Activated naive CD4-positive, alpha-beta T cell treated with anti-CD3 and anti-CD28 coated beads, Interleukin-2, amount 50 U/mL, for 24 hours (primary cell): Measurements from ENCODE around the gene NR2E1.

Experiments
- H3K27ac Mint-ChIP-seq: one replicate; pipeline ENCODE4 v1.8.0; 2021; ENCODE audit warnings: mild to moderate bottlenecking, mixed read lengths
- H3K27me3 Mint-ChIP-seq: one replicate; pipeline ENCODE4 v1.8.0; 2021; ENCODE audit warnings: mixed read lengths
- H3K36me3 Mint-ChIP-seq: one replicate; pipeline ENCODE4 v1.8.0; 2021; ENCODE audit warnings: mixed read lengths
- H3K4me1 Mint-ChIP-seq: one replicate; pipeline ENCODE4 v1.8.0; 2021; ENCODE audit warnings: mixed read lengths
- H3K4me3 Mint-ChIP-seq: one replicate; pipeline ENCODE4 v1.8.0; 2021; ENCODE audit warnings: mild to moderate bottlenecking, mixed read lengths
- H3K9me3 Mint-ChIP-seq: one replicate; pipeline ENCODE4 v1.8.0; 2021; ENCODE audit warnings: mixed read lengths

Gene NR2E1

DNA sequence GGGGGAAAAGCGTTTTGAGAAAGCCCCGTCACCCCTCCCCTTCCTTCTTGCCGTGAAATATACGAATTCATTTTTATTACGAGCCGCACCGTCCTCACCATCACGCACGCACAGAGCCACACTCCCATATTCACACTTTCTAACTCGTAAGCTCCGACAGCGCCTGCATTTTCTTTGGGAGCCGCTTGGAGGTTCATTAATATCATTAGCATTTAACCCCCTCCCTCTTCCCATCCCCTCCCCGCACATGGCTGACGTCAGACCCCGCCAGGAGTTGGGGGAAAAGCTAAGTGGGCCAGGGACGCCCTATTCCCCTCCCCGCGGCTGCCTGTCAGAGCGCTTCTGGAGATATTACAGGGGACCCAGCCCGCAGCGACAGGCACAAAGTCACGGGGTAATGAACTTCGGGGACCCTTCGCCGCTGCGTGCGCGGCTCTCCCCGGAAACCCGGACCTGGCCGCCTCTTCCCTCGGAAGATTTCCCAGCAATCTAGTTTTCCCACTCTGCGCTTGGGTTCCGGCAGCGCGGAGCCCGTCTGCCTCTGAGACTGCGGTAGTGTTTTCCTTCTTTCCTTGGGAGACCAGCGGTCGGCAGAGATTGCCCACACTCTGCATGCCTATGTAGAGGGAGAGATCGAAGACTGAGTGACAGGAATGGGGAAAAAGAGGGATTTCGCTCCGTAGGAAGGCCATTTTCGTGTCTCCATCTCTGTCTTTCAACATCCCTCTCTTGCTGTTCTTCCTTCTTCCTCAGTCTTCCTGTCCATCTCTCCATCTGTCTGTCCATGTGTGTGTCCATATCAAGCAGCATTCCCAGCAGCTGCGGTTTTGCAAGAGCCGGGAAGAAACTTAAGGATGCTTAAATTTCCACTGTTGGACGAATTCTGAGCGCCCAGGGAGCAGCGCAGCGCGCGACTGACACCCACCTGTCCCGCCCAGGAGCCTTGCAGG is at the start of gene NR2E1:
NR2E1 (plus strand) TSS at position 309 of the 950 bp plus-strand sequence. CDS start 744 bp downstream, outside the sequence.
- Mint-ChIP-seq H3K9me3 (no peaks in the 10 kb centered on the region), H3K4me3 (peak within 1 kb of the TSS; percentile 69), H3K27ac (peak within 1 kb of the TSS; percentile 76), H3K4me1 (peaks cover 35% of the 10 kb centered on the region), H3K27me3 (peaks cover 64% of the 10 kb centered on the region), H3K36me3 (no peaks in the 10 kb centered on the region)

DNA sequence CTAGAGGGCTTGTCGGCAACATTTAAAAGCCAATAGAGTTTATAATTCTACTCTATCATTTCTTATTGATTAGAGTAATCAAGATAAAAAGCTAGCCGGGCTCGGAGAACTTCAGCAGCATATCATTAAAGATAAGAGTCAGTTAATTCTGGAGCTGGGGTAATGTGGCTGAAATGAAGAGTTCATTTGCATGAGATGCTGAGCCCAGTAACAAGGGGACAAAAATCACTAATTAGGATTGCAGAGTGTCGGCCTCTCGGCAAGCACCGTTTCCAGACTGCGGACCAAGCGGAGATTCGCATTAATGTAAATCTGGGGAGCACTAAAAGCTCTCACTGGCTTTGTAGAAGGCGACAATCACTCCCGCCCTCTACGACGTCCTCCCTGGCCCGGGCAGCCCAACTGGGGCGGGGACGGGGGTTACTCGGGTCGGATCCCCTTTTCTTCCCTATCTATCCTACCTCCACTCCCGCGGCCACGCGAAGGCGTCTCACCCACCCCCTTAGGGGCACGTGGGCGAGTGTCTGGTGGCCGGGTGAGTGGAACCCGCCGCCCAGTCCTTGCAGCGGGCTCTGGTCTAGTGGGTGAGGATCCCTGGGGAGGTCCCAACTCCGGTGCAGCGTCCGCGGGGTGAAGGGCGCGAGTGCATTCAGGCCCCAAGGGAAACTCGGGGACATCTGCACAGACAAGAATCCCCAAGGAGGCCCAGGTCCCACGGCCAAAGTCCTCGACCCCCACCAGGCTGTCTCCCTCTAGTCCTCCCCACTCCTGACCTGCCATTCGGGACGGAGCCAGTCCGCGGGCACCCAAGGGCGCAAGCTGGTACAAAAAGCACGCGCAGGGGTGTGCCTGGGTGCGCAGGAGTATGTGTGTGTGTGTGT is 49.0 kb upstream of the NR2E1 start:
- Mint-ChIP-seq H3K9me3 (no peaks in the 10 kb centered on the region), H3K4me3 (peak overlapping the region; percentile 86), H3K27ac (no peak overlapping the region), H3K36me3 (peaks cover 1% of the 10 kb centered on the region), H3K27me3 (peaks cover 71% of the 10 kb centered on the region), H3K4me1 (peaks cover 41% of the 10 kb centered on the region)

DNA sequence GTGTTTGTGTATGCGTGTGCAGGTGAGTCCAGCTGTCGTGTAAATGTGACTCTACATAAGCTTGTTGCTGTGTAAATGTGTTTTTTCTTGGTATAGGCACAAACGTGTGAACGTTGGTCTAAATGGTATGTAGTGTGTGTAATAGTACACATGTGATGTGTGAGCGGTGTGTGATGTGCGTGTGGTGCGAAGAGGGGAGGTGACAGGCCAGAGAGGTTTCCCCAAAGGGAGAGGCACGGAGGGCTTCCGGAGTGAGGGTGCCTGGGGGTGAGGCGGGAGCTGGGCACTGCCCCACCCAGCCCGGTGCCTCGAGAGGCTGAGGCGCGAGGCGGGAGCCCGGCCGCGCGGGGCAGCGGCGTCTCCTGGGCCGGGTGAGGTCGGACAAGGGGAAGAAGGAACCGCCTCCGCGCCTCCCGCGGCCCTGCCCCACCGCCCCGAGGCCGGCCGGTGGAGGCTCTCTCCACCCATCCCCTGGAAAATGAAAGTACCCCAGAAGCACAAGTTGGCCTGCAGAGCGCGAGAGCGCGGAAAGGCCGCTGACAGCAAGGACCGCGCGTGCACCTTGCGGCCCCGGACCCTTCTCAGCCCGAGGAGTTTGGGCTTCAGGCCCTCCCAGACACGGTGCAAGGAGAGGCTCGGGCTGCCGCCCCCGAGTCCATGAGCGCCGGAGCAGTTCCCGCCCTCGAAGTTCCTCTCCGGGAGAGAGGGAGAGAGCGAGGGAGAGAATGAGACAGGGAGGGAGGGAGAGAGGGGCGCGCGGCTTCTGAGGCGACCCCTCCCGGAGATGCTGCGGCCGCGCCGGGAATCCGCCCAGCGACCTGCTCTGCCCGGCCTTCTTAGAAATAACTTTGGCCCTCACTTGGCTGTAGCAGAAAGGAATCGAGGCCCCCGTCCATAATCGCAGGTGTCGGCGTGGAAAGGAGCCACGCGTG is 48.1 kb upstream of the NR2E1 start:
- peak overlapping the region; percentile 86 for H3K4me3 Mint-ChIP-seq
- H3K4me1 Mint-ChIP-seq: peaks cover 41% of the 10 kb centered on the region
- H3K27me3 Mint-ChIP-seq: peaks cover 67% of the 10 kb centered on the region
- H3K27ac Mint-ChIP-seq: no peak overlapping the region
- H3K36me3 Mint-ChIP-seq: peaks cover 1% of the 10 kb centered on the region
- no peaks in the 10 kb centered on the region for H3K9me3 Mint-ChIP-seq

DNA sequence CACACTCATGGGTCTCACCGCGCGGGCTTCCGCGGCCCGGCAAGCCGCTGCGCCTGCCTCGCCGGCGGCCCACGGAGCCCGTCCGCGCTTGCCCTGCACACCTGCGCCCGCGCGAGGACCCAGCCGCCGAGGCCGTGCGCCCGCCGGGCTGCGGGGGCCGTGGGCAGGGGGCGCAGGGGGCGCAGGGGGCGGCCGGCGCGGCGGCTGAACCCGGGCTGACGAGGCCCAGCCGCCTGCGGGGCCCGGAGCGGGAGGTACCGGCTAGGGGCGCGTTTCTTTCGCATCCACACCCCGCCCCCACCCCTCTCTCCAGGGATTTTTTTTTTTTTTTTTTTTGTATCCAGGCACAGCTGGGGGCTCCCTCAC is 47.5 kb upstream of the NR2E1 start:
- Mint-ChIP-seq H3K27ac (no peak overlapping the region), H3K36me3 (peaks cover 1% of the 10 kb centered on the region), H3K27me3 (peaks cover 66% of the 10 kb centered on the region), H3K4me3 (peak overlapping the region; percentile 95), H3K4me1 (peaks cover 41% of the 10 kb centered on the region), H3K9me3 (no peaks in the 10 kb centered on the region)

DNA sequence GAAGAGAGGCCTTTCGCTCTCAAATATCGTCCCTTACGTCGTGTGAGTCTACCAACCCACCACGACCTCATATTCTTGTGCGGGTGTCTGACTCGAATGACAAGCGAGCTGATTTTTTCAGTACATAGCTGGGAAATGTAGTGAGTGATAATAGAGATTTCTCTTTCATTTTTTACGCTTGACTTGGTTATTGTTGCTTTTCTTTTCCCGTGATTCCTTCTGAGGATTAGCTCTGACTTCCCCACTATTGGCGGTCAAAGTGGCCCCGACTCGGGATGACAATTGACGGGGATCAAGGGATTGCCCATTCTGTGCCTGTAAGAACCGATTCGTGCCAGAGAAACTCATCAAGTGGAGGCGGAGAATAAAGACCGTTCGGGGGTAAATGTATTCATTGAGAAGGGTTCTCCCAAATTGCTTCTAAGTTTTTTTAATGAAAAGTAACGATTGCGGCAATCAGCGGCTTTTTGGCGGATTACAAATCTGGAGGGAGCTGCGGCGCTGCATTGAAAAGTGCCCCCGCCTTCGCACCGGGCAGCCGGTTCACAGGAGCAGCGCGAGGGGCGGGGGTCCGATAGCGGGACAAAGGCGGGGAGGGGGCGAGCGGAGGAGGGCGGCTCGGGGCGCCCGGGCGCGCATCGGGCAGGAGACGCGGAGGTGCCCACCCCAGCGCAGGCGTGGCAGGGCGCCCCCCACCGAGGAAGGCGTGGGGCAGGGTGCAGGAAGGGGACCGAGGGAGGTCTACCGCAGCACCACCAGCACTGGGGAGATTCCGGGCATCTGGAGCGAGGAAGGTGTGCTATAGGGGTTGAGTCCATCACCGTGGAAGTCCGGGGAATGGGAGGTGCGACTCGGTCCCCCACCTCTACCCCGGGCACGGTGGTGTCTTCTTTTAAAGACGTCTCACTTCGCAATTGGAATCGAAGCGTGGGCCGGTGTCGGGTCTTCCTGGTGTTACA is 46.7 kb upstream of the NR2E1 start:
- peak overlapping the region; percentile 20 for H3K27ac Mint-ChIP-seq
- H3K9me3 Mint-ChIP-seq: no peaks in the 10 kb centered on the region
- peaks cover 36% of the 10 kb centered on the region for H3K4me1 Mint-ChIP-seq
- peaks cover 65% of the 10 kb centered on the region for H3K27me3 Mint-ChIP-seq
- peak overlapping the region; percentile 95 for H3K4me3 Mint-ChIP-seq
- H3K36me3 Mint-ChIP-seq: peaks cover 1% of the 10 kb centered on the region

DNA sequence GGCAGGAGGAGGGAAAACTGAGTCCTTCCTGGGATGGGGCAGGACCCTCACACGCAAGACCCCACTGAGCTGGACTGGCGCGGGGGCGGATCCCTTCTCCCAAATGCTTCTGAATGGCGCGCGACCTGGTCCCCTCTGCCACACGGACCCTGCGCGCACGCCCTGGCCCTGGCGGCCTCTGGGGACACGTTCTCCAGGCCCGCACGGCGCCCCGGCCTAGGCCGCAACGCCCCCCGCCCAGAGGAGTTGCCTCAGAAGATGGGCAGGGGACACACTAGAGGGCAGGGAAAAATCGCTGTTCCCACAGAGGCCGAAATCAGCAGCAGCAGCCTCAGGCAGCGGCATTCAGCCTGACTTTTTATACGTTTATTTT is 46.1 kb upstream of the NR2E1 start:
- peaks cover 29% of the 10 kb centered on the region for H3K4me1 Mint-ChIP-seq
- H3K4me3 Mint-ChIP-seq: peak overlapping the region; percentile 57
- H3K9me3 Mint-ChIP-seq: no peaks in the 10 kb centered on the region
- no peak overlapping the region for H3K27ac Mint-ChIP-seq
- H3K36me3 Mint-ChIP-seq: peaks cover 1% of the 10 kb centered on the region
- H3K27me3 Mint-ChIP-seq: peaks cover 63% of the 10 kb centered on the region

DNA sequence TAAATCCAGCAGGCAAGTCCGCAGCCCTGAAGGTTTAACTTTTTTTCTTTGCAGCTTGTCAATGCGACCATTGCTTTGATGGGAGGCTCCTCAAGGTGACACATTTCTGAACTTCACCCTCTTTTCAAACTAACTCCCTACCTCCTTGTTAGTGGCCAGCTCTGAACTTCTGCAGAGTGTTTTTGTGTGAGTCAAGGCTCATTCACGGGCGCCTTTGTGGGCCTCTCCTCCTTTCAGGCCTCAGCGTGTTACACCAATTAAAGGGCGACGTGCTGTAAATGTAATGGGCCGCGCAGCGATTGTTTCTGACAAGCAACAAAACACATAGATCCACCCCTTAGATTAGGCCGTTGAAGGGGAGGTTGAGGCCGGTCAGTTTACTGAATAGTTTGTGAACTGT is 45.5 kb upstream of the NR2E1 start:
- H3K4me1 Mint-ChIP-seq: peaks cover 23% of the 10 kb centered on the region
- no peaks in the 10 kb centered on the region for H3K9me3 Mint-ChIP-seq
- peaks cover 1% of the 10 kb centered on the region for H3K36me3 Mint-ChIP-seq
- H3K27me3 Mint-ChIP-seq: peaks cover 63% of the 10 kb centered on the region
- H3K27ac Mint-ChIP-seq: no peak overlapping the region
- H3K4me3 Mint-ChIP-seq: peak overlapping the region; percentile 19

DNA sequence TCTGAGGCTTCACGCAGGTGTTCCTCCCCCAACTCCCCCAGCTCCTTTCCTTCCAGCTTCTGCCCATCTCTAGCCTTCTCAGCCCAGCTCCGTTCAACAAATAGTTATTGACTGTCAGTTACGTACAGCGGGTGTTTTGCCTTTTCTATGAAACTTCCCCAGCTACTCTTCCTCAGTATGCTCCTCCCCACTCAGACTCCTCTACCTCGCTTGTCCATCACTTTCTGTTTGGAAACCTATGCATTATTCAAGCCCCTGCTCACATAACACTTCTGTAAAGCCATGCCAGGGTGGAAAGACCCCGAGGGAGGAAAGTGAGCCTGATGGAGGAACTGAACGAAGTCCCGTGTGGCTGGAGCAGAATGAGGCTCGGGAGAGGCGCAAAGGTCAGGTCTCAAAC is 44.2 kb upstream of the NR2E1 start:
- H3K9me3 Mint-ChIP-seq: no peaks in the 10 kb centered on the region
- H3K36me3 Mint-ChIP-seq: peaks cover 1% of the 10 kb centered on the region
- peaks cover 14% of the 10 kb centered on the region for H3K4me1 Mint-ChIP-seq
- peaks cover 62% of the 10 kb centered on the region for H3K27me3 Mint-ChIP-seq
- no peak overlapping the region for H3K4me3 Mint-ChIP-seq
- H3K27ac Mint-ChIP-seq: no peak overlapping the region

DNA sequence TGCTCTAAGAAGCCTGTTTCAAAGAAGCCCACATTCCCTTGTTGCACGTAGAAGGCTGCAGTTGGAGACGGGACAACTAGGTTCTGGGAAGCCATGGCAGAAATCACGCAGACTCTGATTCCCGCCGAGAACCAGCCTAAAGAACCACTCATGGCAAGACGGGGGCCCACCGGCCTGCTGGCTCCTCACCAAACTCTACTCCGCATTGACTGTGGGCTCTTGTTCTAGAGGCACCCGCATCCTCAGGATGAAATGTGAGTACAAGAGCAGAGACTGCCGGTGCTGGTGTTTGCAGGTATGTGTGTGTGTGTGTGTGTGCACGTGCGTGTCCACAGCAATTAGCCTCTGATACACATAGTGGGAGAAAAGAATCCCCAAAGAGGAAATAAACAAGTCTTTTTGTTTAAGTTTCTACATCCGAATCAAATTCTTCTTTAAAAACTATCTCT is 42.3 kb upstream of the NR2E1 start:
- no peak overlapping the region for H3K4me3 Mint-ChIP-seq
- H3K27me3 Mint-ChIP-seq: peaks cover 60% of the 10 kb centered on the region
- H3K27ac Mint-ChIP-seq: no peak overlapping the region
- H3K36me3 Mint-ChIP-seq: peaks cover 1% of the 10 kb centered on the region
- peaks cover 6% of the 10 kb centered on the region for H3K4me1 Mint-ChIP-seq
- H3K9me3 Mint-ChIP-seq: no peaks in the 10 kb centered on the region

DNA sequence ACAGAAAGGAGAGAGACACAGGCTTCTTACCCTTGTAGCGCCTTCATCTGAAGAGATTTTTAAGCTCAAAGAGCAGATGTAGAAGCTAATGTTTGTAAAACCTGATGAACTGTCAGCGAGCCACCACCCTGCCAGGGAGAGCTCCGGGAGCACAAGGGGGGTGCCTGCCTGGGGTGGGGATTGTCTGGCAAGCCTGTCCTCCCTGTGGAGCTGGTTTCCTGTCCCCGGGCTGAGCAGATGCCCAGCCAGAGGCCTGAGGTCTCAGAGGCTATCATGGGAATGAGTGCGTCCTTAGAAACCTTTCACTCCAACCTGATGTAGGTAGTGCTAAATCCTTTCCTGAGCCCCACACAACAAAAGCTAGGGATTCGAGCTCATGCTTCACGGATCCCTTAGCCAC is 41.9 kb upstream of the NR2E1 start:
- Mint-ChIP-seq H3K27ac (no peak overlapping the region), H3K4me3 (no peak overlapping the region), H3K4me1 (peaks cover 2% of the 10 kb centered on the region), H3K27me3 (peaks cover 60% of the 10 kb centered on the region), H3K36me3 (peaks cover 1% of the 10 kb centered on the region), H3K9me3 (no peaks in the 10 kb centered on the region)

DNA sequence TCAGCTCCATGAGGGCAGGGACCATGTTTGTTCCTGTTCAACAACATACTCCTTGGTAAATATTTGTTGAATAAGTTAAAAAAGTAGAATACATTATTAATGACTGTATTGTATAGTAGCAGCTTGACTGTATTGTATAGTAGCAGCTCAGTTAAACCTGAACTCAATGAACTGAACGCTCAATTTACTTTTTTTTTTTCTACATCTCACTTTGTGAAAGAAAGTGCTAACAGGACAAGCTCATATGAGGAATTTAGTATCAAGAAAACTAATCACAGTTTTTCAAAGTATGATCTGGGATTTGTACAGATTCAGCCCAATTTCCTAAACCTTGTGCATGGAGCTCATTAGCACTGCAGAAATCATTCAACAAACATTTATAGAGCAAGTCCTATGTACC is 38.8 kb upstream of the NR2E1 start:
- H3K36me3 Mint-ChIP-seq: no peaks in the 10 kb centered on the region
- H3K27ac Mint-ChIP-seq: no peak overlapping the region
- H3K4me1 Mint-ChIP-seq: no peaks in the 10 kb centered on the region
- H3K27me3 Mint-ChIP-seq: peaks cover 60% of the 10 kb centered on the region
- H3K9me3 Mint-ChIP-seq: no peaks in the 10 kb centered on the region
- H3K4me3 Mint-ChIP-seq: no peak overlapping the region

DNA sequence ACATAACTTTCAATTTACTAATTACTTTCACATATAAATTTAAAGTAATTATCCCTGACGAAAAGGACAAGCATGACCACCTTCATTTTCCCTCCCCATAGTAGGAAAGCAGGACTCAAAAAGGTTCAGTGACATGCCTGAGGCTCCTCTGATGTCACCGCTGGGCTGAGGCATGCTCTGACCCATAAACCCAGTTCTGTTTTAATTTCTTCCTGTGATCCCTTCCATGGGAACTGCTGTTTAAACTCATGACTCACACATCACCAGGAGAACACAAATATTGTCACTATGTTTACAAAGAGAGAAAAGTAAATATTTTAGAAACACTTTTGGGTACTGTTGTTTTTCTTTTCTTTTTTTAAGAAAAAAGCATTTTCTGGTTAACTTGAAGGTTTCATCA is 38.0 kb upstream of the NR2E1 start:
- Mint-ChIP-seq H3K4me1 (no peaks in the 10 kb centered on the region), H3K27ac (no peak overlapping the region), H3K36me3 (no peaks in the 10 kb centered on the region), H3K9me3 (no peaks in the 10 kb centered on the region), H3K4me3 (no peak overlapping the region), H3K27me3 (peaks cover 63% of the 10 kb centered on the region)

DNA sequence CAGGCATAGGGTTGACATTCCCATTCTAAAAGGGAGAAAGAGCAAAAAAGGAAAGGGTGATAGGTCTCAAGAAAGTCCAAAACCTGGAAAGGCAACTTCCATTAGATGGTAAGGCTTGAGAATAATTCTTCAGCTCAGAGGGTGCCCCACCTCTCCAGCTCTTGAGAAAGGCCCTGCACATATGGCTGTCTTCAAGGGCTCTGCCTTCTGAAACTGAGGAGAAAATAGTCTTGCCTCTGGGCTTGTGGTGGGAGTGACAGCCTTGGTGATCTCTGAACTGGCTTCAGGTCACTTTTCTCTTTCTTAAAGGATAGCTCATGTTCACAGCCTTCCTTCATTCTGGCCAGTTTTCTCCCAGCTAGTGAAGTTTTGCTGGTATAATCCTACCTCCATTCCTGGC is 35.6 kb upstream of the NR2E1 start:
- H3K36me3 Mint-ChIP-seq: no peaks in the 10 kb centered on the region
- no peaks in the 10 kb centered on the region for H3K9me3 Mint-ChIP-seq
- H3K27me3 Mint-ChIP-seq: peaks cover 59% of the 10 kb centered on the region
- H3K4me3 Mint-ChIP-seq: no peak overlapping the region
- H3K4me1 Mint-ChIP-seq: peaks cover 6% of the 10 kb centered on the region
- no peak overlapping the region for H3K27ac Mint-ChIP-seq

DNA sequence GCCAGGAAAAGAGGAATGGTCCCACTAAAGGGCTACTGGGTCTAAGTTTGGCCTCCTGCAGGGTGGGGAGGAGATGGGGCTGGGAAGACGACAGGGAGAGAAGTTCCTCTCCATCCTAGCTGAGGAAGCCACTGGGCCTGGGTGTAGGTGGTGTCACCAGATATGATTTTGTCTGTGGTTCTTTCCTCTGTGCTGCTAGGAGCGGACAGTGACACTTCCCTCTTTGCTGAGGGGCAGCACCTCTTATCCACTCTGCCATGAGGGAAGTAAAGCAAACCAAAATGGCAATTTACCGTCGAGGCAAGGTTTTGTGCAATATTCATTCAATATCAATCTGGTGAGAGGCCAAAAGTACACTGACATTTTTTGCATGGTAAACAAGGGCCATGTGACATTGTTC is 33.0 kb upstream of the NR2E1 start:
- Mint-ChIP-seq H3K27ac (no peak overlapping the region), H3K27me3 (peaks cover 60% of the 10 kb centered on the region), H3K4me1 (peaks cover 6% of the 10 kb centered on the region), H3K9me3 (no peaks in the 10 kb centered on the region), H3K4me3 (no peak overlapping the region), H3K36me3 (no peaks in the 10 kb centered on the region)
